HG03575 (cell line): ENCODE results near the gene ZNF512.
"Not testable (repeated sequence)": the region's sequence is repeated elsewhere in the genome, so short reads cannot be mapped to it uniquely, and the experiment has no call there.

Source experiments
- ATAC-seq: cut with Tn5 transposase; IDR thresholded peaks from one replicate; pipeline ENCODE4 v1.9.1; 2021; ENCODE audit not compliant: unreplicated experiment, insufficient number of reproducible peaks, low FRiP score; ENCODE audit errors: extremely low read depth

The ZNF512 gene, protein sequence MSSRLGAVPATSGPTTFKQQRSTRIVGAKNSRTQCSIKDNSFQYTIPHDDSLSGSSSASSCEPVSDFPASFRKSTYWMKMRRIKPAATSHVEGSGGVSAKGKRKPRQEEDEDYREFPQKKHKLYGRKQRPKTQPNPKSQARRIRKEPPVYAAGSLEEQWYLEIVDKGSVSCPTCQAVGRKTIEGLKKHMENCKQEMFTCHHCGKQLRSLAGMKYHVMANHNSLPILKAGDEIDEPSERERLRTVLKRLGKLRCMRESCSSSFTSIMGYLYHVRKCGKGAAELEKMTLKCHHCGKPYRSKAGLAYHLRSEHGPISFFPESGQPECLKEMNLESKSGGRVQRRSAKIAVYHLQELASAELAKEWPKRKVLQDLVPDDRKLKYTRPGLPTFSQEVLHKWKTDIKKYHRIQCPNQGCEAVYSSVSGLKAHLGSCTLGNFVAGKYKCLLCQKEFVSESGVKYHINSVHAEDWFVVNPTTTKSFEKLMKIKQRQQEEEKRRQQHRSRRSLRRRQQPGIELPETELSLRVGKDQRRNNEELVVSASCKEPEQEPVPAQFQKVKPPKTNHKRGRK

DNA sequence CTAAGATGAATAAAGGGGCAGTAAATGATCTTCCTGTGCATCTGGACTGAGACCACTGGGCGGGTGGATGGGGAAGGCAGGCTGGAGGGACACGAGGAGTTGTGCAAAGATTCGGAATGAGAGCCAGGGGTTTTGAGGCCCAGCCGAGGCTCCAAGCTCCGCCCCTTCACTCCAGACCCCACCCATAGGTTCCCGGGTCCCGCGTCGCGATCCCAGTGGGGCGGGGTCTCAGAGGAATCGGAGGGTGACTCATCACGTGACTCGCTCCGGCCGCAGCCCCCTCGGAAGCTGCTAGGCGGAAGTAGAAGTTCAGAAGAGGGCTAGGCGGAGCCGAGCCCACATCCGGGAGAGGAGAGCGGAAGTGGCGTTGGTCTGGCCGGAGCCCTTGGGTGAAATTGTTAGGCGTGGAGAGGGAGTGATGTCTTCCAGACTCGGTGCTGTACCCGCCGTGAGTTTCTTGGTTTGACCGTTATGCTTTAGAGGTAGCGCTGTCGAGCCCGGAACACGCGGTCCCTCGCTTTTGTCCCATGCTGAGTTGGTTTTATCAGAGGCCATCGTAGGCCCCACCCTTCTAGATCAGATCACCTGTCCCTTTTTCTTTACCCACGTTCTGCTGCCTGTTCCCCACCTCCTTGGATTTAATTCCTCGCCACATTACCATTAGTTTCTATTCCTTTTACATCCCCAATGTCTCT is at the start of gene ZNF512:
TSS of gene ZNF512 (plus strand) at position 348 of the 695 bp plus-strand sequence. CDS start at position 419, 71 bp downstream.
- no peak for ATAC-seq

DNA sequence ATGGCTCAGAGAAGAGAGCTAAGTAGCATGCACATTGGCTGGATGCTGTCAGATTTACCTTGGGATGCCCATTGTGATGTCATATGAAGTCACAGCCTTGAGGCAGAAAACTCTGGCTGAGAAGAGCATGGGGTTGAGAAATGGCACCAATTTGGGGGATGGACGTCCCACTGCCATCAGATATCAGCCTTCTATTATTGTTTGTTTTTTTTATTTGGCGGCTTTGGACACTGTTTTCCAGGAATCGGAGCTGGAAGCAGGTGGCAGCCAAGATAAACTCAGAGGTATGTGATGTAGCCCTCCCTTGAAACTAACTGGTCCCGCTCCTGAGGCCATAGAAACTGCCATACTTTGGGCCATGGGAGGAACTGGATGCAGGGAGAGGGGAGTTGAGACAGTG is 45.6 kb upstream of the ZNF512 start:
- ATAC-seq: no peak

DNA sequence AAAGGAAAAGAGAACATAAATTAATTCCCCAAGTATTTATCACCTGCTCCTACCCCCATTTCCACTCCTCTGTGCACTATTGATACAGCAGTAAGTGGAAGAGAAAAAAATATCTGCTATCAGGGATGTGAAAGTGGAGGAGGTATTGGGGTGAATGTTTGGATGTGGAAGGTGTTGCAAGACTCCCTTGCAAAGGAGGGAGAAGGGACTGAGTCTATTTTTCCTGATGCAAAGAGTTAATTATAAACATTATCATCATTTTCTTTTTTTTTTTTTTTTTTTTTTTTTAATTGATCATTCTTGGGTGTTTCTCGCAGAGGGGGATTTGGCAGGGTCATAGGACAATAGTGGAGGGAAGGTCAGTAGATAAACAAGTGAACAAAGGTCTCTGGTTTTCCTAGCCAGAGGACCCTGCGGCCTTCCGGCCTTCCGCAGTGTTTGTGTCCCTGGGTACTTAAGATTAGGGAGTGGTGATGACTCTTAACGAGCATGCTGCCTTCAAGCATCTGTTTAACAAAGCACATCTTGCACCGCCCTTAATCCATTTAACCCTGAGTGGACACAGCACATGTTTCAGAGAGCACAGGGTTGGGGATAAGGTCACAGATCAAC is 43.9 kb upstream of the ZNF512 start:
- not testable (repeated sequence) for ATAC-seq

DNA sequence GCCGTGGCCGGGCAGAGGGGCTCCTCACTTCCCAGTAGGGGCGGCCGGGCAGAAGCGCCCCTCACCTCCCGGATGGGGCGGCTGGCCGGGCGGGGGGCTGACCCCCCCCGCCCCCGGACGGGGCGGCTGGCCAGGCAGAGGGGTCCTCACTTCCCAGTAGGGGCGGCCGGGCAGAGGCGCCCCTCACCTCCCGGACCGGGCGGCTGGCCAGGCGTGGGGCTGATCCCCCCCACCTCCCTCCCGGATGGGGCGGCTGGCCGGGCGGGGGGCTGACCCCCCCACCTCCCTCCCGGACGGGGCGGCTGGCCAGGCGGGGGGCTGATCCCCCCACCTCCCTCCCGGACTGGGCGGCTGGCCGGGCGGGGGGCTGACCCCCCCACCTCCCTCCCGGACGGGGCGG is 43.2 kb upstream of the ZNF512 start:
- ATAC-seq: not testable (repeated sequence)

DNA sequence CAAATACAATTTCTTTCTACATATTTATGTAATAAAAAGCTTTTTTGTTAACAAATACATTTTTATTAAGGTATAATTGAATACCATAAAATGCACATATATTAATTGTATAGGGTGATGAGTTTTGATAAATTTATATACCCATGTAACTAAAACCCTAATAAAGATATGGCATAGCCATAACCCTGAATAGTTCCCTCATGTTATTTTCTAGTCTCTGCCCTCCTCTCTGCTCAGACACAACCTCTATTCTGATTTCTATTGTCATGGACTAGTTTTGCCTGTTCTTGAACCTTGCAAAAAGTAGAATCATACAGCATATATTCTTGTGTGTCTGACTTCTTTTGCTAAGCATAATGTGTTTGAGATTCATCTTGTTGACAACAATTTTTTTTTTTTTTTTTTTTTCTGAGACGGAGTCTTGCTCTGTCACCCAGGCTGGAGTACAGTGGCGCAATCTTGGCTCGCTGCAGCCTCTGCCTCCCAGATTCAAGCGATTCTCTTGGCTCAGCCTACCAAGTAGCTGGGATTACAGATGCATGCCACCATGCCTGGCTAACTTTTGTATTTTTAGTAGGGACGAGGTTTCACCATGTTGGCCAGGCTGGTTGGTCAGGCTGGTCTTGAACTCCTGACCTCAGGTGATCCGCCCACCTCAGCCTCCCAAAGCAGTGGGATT is 38.6 kb upstream of the ZNF512 start:
- no peak for ATAC-seq

DNA sequence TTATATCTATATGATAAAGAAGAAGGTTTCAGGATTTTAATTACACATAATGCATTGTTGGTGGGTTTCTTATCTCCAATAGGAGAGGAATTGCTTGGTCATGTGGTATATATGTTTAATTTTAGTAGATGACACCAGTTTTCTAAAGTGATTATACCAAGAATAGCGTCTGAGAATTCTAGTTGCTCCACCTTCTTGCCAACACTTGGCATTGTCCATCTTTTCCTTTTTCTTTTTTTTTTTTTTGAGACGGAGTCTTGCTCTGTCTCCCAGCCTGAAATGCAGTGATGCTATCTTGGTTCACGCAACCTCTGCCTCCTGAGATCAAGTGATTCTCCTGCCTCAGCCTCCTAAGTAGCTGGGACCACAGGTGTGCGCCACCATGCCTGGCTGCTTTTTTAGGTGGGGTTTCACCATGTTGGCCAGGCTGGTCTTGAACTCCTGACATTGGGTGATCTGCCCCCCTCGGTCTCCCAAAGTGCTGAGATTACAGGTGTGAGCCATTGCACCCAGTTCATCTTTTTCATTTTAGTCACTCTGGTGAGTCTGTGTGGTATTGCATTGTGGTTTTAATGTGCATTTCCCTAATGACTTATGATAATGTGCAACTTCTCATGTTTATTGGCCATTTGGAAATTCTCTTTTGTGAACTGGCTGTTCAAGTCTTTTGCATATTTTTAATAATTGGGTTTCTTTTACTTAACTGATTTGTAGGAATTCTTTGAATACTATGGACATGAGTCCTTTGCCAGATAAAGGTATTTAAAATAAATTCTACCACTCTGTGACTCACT is 37.3 kb upstream of the ZNF512 start:
- ATAC-seq: no peak

DNA sequence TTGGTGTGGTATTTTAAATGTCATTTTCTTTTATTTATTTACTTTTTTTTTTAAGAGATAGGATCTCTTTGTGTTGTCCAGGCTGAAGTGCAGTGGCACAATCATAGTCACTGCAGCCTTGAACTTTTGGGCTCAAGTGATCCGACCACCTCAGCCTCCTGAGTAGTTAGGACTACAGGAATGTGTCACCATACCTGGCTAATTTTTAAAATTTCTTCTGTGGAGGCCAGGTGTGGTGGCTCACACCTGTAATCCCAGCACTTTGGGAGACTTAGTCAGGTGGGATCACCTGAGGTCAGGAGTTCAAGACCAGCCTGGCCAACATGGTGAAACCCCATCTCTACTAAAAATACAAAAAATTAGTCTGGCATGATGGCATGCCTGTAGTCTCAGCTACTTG is 33.5 kb upstream of the ZNF512 start:
- ATAC-seq: no peak

DNA sequence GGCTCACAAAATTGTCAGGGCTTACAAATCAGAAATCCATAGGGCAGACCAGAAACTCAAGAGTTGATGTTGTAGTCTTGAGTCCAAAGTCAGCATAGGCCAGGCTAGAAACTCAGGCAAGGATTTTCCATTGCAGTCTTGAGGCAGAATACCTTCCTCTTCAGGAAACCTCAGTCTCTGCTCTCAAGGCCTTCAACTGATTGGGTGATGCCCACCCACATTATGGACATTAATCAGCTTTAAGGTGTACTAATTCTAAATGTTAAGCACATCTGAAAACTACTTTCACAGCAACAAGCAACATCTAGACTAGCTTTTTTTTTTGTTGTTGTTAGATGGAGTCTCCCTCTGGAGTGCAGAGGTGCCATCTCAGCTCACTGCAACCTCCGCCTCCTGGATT is 31.3 kb upstream of the ZNF512 start:
- no peak for ATAC-seq

DNA sequence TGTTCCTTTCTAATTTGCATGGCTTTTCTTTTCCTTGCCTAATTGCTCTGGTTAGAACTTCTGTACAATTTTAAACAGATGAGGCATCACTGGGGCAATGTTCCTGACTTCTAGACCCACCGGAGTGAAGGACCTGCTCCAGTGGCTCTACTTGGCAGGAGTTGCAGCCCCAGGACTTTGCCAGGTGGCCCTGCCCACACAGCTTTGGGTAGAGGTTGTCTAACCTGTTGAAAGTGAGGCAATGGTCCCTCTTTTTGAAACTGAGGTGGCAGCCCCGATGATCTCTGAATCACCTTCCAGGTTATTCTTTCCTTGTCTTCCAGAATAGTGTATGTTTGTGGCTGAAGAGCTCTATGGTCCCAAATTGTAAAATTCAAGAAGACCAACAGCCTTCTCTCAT is 29.9 kb upstream of the ZNF512 start:
- ATAC-seq: no peak

DNA sequence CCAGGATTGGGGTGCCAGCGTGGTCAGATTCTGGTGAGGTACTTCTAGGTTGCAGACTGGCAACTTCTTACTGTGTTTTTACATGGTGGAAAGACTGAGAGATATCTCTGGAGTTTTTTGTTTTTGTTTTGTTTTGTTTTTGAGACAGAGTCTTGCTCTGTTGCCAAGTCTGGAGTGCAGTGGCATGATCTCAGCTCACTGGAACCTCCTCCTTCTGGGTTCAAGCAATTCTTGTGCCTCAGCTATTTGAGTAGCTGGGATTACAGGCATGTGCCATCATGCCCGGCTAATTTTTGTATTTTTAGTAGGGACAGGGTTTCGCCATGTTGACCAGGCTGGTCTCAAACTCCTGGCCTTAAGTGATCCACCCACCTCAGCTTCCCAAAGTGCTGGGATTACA is 28.4 kb upstream of the ZNF512 start:
- not testable (repeated sequence) for ATAC-seq

DNA sequence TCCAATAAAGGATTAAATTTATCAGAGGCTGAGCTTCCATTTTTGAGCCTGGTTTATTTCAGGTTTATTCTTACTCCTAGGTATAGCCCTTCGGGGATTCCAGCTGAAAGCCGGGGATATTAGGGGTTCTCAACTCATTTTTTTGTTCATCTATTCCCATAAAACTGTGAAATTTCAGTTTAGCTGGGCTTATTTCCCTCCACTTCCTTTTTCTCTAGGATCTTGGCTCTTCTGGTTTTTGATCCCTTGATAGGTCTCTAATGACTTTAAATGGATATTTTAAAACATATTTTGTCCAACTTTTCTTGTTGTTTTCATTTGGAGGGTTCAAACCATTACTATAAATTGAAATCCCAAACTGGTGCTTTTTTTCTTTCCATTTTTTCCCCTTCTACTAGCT is 23.6 kb upstream of the ZNF512 start:
- ATAC-seq: no peak

DNA sequence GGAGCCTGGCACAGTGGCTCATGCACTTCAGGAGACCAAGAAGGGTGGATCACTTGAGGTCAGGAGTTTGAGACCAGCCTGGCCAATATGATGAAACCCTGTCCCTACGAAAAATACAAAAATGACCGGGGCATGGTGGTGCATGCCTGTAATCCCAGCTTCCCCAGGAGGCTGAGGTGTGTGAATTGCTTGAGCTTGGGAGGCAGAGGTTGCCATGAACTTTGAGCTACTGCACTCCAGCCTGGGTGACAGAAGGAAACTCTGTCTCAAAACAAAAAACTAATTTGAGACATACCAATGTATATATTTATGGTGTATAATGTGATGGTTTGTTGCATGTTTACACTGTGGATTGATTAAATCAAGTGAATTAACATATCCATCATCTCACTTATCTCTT is 21.8 kb upstream of the ZNF512 start:
- ATAC-seq: no peak

DNA sequence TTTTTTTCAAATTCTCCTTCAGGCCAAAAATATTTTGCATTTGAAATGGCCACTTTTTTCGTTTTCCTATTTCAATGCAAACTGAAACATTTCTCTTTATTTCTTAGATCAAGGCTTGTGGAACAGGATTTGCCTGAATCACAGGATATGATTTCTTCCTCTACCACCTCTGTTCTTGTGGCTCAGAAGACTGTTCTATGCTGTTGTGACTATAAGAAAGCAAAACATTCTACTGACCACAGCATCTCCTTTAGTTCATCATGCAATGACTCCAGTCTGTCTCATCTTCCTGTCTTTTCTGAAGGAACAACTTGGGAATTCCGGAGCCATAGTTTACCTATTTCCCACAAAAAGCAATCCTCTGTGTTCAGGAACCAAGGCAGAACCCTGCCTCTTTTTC is 16.2 kb upstream of the ZNF512 start:
- no peak for ATAC-seq

DNA sequence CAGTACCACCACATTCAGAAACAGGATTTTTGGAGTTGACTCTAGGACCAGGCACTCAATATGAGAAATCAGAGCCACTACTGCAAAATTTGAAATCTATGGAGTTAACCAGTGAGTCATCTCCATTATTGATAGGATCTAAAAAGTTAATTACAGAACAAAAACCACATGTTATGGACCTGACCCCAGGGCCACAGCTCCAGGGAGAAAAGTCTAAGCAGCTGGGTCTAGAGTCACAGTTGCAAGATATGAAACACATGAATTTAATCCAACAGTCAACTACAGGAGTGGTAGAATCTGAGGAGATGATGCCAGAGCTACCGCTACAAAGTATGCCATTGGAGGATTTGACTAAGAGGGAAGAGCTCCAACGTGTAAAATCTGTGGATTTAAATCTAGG is 13.4 kb upstream of the ZNF512 start:
- no peak for ATAC-seq

DNA sequence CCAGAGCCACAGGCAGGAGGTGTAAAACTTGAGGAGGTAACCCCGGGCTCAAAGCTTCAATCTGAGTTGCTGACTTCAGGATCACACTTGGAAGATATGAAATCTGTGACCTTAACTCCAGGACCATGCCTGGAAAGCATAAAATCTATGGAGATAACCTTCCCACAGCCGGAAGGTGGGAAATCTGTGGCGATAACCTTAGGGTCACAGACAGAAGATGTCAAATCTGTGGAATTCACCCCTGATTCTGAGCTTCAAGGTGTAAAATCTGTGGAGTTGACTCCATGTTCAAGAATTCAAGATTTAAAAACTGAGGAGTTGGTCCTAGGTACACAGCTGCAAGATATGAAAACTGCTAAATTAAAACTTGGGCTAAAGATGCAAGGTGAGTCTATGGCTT is 11.6 kb upstream of the ZNF512 start:
- no peak for ATAC-seq

DNA sequence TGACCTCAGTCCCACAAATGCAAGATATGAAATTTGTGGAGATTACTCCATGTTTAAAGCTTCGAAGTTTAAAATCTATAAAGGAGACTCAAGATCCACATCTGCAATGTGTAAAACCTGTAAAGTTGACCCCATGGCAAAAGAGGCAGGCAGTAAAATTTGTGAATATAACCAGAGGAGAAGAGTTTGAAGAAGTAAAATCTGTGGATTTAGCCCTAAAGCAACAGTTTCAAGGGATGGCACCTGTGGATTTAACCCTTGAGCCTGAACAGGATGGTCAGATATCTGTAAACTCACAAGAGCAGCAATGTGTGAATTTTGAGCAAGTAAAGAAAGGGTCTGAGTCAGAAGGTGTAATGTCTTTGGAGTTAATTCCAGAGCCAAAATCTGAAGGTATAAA is 11.2 kb upstream of the ZNF512 start:
- ATAC-seq: no peak

DNA sequence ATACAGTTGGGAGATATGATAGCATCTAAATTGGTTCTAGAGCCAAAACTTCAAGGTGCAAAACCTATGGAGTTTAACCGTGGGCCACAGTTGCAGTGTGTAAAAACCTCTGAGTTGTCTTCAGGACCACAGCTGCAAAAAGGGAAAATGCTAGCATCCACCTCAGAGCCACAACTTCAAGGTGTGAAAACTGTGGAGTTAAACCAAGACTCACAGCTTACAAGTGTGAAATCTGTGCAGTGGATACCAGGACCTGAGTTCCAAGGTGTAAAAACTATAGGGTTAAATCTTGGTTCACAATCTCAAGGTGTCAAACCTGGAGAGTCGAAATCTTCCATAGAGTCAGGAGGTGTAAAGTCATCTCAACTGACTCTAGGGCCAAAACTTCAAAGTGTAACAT is 10.4 kb upstream of the ZNF512 start:
- no peak for ATAC-seq

DNA sequence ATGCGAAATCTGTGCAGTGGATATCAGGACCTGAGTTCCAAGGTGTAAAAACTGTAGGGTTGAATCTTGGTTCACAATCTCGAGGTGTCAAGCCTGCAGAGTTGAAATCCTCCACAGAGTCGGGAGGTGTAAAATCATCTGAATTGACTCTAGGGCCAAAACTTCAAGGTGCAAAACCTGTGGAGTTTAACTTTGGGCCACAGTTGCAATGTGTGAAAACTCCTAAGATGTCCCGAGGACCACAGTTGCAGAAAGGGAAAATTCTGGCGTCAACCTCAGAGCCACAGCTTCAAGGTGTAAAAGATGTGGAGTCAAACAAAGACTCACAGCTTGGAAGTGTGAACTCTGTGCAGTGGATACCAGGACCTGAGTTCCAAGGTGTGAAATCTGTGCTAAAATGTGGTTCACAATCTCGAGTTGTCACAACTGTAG is 9.8 kb upstream of the ZNF512 start:
- ATAC-seq: no peak

DNA sequence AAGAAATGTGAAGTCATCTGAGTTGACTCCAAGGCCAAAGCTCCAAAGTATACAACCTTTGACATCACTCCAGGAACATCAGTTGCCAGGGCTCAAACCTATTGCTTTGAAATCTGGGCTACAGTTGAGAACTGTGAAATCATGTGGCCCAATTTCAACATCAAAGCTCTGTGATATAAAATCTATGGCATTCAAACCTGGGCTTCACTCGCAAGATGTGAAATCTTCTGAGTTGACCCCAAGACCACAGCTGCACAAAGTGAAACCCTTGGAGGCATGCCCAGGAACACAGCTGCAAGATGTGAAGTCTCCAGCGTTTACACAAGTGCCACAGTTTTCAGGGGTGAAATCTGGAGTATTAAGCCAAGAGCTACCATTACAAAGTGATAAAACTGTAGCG is 9.4 kb upstream of the ZNF512 start:
- ATAC-seq: no peak
